Measurements from ENCODE around the gene MMP24OS. TPM values are rescaled to one million over a fixed set of nuclear protein-coding genes. Genes with fewer than 3 reads are reported as not detected.
A peak's percentile ranks its signal among the peaks of the same experiment; 100 is the strongest.

The MMP24OS gene
- polyA plus RNA-seq, 3 donors, result 9.5 to 43.9 (median 9.6) TPM

GRCh38 chr20:35273449-35274171 lies 4.3 kb downstream of the MMP24OS start:
- Histone ChIP-seq H3K4me3 (replicated peaks in 1 of 3; ENCODE audit: low read depth in 2 of 3, low read length in 3 of 3) (no peak overlapping the region), H3K4me2 (replicated peaks; ENCODE audit: extremely low read depth, low read length, poor library complexity, severe bottlenecking) (no peak overlapping the region), H2AFZ (ENCODE audit: insufficient read depth, low read depth, low read length, poor library complexity, severe bottlenecking) (no peak overlapping the region), H3K27ac (ENCODE audit: low read depth in 1 of 2, low read length in 2 of 2) (peak overlapping the region in 1 of 2 donors; percentile 31), H3K4me1 (ENCODE audit: control insufficient read depth in 1 of 2, insufficient read depth in 2 of 2, low read length in 2 of 2) (peaks cover 14 to 22% of the 10 kb centered on the region in 2 donors), H4K20me1 (ENCODE audit: insufficient read depth, low read length) (peaks cover 41% of the 10 kb centered on the region), H3K79me2 (ENCODE audit: insufficient read depth, low read length) (peaks cover 20% of the 10 kb centered on the region), H3K9ac (ENCODE audit: insufficient read depth, low read length, poor library complexity, severe bottlenecking) (no peak overlapping the region), H3K36me3 (replicated peaks in 1 of 2; ENCODE audit: control insufficient read depth in 1 of 2, insufficient read depth in 2 of 2, low read length in 2 of 2) (peaks cover 35 to 60% of the 10 kb centered on the region in 2 donors), H3K27me3 (ENCODE audit: control insufficient read depth in 2 of 2, insufficient read depth in 2 of 2, low read length in 2 of 2) (no peaks in the 10 kb centered on the region), H3K9me3 (replicated peaks in 1 of 2; ENCODE audit: control insufficient read depth in 1 of 2, insufficient read depth in 1 of 2, low read length in 2 of 2) (no peaks in the 10 kb centered on the region)
- WGBS (ENCODE audit: insufficient coverage), result 91% methylated on average over 12 of the region's 13 CpGs
- no peak overlapping the region for H3K4me3 Mint-ChIP-seq
- H3K27ac Mint-ChIP-seq, result peak overlapping the region in 2 of 7 donors; percentile 32 to 50
- peaks cover 43 to 60% of the 10 kb centered on the region in 2 donors for H3K36me3 Mint-ChIP-seq
- intact Hi-C loops (cut with micrococcal nuclease), result loop anchor here in 1 of 2 donors (10.0 kb wide), 1 partner anchor 129 kb away; the partner anchor contains the start of gene EDEM2
- H3K9me3 Mint-ChIP-seq, result no peaks in the 10 kb centered on the region
- no peak for DNase-seq
- H3K4me1 Mint-ChIP-seq, result peaks cover 14% of the 10 kb centered on the region
- TF ChIP-seq CTCF (IDR thresholded peaks at IDR 0.05), result no peak
- peaks cover 0 to 1% (median 0%) of the 10 kb centered on the region in 3 donors for H3K27me3 Mint-ChIP-seq (ENCODE audit: low read depth in 3 of 3)

GRCh38 chr20:35271904-35272303 lies 6.0 kb downstream of the MMP24OS start:
- H3K4me3 ChIP-seq (replicated peaks in 1 of 3; ENCODE audit: low read depth in 2 of 3, low read length in 3 of 3), result no peak overlapping the region
- no peaks in the 10 kb centered on the region for H3K9me3 ChIP-seq (replicated peaks in 1 of 2; ENCODE audit: control insufficient read depth in 1 of 2, insufficient read depth in 1 of 2, low read length in 2 of 2)
- Mint-ChIP-seq H3K4me1 (peaks cover 3% of the 10 kb centered on the region), H3K9me3 (no peaks in the 10 kb centered on the region), H3K27me3 (ENCODE audit: low read depth in 3 of 3) (peaks cover 0 to 1% (median 0%) of the 10 kb centered on the region in 3 donors), H3K4me3 (no peak overlapping the region), H3K36me3 (peaks cover 53 to 71% of the 10 kb centered on the region in 2 donors), H3K27ac (no peak overlapping the region)
- H2AFZ ChIP-seq (ENCODE audit: insufficient read depth, low read depth, low read length, poor library complexity, severe bottlenecking), result no peak overlapping the region
- H3K4me1 ChIP-seq (ENCODE audit: control insufficient read depth in 1 of 2, insufficient read depth in 2 of 2, low read length in 2 of 2), result peaks cover 7 to 10% of the 10 kb centered on the region in 2 donors
- no peak overlapping the region for H3K9ac ChIP-seq (ENCODE audit: insufficient read depth, low read length, poor library complexity, severe bottlenecking)
- intact Hi-C loops (cut with micrococcal nuclease), result loop anchor here in 1 of 2 donors (10.0 kb wide), 1 partner anchor 127 kb away; the partner anchor contains the start of gene EDEM2
- no peaks in the 10 kb centered on the region for H3K27me3 ChIP-seq (ENCODE audit: control insufficient read depth in 2 of 2, insufficient read depth in 2 of 2, low read length in 2 of 2)
- H3K4me2 ChIP-seq (replicated peaks; ENCODE audit: extremely low read depth, low read length, poor library complexity, severe bottlenecking), result no peak overlapping the region
- 98% methylated on average over 5 of the region's 7 CpGs for WGBS (ENCODE audit: insufficient coverage)
- H3K36me3 ChIP-seq (replicated peaks in 1 of 2; ENCODE audit: control insufficient read depth in 1 of 2, insufficient read depth in 2 of 2, low read length in 2 of 2), result peaks cover 45 to 75% of the 10 kb centered on the region in 2 donors
- peaks cover 14% of the 10 kb centered on the region for H3K79me2 ChIP-seq (ENCODE audit: insufficient read depth, low read length)
- peaks cover 37% of the 10 kb centered on the region for H4K20me1 ChIP-seq (ENCODE audit: insufficient read depth, low read length)
- H3K27ac ChIP-seq (ENCODE audit: low read depth in 1 of 2, low read length in 2 of 2), result no peak overlapping the region
- no peak for DNase-seq
- no peak for TF ChIP-seq CTCF (IDR thresholded peaks at IDR 0.05)
